NCI-H1436 (cell line): ENCODE measurements around the gene PAMR1.

Source experiments
- DNase-seq: peaks from one replicate; lab custom pipeline; 2025; lab: John Stamatoyannopoulos, UW

Gene PAMR1

DNA sequence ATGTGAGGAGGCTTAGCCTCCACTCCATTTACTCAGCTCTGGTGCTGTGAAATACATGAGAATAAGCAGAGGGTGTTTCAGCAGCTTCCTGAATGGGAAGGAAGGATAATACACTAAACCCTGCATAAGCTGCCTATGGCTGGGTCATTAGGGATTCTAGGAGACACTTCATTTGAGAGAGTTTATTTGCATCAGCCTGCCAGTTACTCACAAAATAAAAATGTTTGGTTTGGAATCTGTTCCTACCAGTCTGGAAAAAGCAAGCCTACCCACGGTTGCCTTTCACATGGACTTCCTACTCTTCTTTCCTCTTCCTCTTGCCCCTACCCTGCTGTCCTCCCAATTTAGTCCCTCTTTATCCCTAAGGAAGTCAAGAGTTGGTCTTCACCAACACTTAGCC, 126.5 kb downstream of the PAMR1 start:
- DNase-seq, result no peak

- no peak for DNase-seq
Observed at GRCh38 chr11:35394941-35395340, 130.5 kb downstream of the PAMR1 start.

DNA sequence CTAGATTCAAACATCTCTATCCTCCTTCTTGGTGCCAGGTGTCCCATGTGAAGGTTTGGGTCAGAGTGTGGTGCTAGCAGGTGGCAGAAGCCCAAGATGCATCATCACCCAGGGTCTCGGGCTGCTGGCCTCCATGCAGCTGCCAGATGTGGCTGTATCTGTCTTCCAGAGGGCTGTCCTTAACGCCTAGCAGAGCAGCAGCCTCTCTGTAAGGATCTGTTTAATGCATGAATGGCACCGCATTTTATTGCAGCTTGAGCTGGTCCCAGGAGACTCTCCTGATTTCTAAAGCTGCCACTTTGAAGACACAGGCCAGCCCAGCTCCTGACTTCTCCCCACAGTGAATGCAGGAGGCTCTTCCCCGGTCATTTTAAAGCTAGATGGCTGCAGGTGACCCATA, 132.3 kb downstream of the PAMR1 start:
- DNase-seq, result peak; percentile 32

GRCh38 chr11:35391922-35392688, 133.3 kb downstream of the PAMR1 start:
- peak; percentile 47 for DNase-seq

GRCh38 chr11:35390737-35391682, 134.4 kb downstream of the PAMR1 start:
- no peak for DNase-seq

DNA sequence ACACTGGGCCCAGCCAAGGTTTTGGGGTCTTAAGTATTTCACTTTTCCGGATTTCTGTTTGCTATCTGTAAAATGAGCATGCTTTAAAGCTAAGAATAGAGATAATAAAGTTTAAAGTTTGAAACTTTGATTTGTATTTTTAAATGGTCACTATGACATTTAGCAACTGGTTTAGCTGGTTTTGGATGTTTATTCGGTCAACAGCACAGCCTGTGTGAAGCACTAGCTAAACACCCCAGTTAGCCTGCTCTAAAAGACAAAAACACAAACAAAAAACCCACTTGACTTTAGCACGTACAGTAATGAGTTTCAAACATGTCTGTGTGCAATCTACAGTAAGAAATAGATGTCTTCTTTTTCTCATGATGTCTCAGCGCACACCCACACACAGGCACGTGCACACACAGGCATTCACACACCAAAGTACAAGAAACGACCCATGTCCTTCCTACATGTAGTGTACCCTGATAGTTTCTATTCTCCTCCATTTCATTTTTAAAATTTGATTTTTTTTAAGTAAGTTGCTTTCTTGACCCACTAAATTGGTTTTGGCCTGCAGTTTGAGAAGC, 135.4 kb downstream of the PAMR1 start:
- DNase-seq, result no peak

GRCh38 chr11:35389112-35389511, 136.3 kb downstream of the PAMR1 start:
- no peak for DNase-seq

- no peak for DNase-seq
Observed at GRCh38 chr11:35388061-35388460, 137.4 kb downstream of the PAMR1 start.

GRCh38 chr11:35387111-35387982, 138.1 kb downstream of the PAMR1 start:
- DNase-seq, result no peak

DNA sequence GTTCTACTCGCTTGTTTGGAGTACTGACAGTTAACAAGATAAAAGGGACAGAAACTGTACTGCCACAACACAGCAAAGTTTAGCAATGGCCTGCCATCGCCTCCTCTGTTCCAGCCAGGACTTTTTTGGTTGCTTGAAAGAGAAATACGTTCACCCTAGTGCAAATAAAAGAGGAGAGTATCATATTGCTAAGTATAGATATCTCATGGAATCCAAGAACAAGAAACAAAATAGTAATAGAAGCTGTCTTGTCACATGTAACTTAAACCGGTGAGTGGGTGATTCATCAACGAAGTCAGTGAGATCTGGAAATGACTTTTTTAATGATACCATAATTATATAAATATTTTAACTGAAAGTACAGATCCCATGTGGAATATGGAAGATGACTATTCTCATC, 141.5 kb downstream of the PAMR1 start:
- DNase-seq, result no peak
